ENCODE results near the gene IFNA21.
"Not testable (repeated sequence)": the region's sequence is repeated elsewhere in the genome, so short reads cannot be mapped to it uniquely, and the experiment has no call there.

The IFNA21 gene

DNA sequence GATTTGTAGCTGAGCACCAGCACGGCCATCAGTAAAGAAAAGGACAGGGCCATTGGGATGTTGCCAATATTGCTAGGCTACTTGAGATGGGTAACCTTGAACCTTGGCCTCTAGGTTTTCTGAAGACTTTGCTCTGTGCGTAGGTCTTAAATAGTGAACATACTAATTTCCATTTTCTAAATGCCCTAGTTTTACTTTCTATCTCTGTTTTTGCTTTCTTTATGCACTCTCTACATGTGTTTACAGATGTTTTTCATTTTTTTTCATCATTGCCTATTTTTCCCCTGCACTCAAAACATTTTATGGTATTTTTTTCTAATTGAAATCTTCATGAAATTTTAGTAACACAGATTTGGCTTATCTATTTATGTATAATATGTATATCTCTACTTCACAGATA is at the start of gene IFNA21:
IFNA21 (minus strand) TSS at position 101 of the 400 bp plus-strand sequence; CDS start at position 53, 48 bp downstream.
- not testable (repeated sequence) for DNase-seq

DNA sequence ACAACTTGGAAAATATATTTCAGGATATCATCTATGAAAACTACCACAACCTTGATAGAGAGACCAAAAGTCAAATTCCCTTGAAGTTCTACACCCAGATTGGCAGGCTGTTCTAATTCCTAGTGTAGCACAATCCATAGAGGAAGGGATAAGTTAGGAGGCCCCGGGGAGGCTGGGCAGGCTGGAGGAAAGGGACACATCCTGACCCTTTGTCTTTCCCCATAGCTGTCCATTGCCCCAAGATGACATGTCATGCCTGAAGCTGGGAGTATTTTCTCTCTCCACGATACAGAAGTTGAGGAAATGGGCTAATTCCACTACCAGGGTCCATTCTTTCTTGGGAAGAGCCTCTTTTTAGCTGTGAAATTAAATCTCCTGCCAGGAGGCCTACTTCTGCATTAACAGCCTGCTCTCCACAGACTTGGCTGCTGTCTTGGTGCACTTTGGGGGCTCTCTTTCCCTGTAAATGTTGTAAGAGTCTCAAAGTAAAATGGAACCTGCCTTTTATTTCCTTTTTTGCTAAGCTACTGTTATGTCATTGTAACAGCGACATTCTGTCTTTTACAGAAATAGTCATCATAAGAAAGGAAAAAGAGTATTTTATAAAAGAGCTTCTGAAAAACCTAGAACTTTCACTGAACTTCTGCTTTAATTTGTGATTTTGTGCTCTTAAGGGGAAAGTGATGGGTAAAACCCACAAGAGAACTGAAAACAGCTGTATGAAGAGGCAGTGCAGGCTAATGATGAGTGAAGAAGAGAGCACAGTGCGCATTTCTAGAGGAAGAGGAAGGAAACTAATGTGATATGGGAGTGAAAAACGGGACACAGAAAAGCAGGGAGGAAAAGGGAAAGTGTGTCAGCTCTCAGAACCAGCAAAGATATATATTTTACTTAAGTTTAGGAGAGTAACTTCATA is 47.2 kb upstream of the IFNA21 start:
- DNase-seq, result not testable (repeated sequence)

DNA sequence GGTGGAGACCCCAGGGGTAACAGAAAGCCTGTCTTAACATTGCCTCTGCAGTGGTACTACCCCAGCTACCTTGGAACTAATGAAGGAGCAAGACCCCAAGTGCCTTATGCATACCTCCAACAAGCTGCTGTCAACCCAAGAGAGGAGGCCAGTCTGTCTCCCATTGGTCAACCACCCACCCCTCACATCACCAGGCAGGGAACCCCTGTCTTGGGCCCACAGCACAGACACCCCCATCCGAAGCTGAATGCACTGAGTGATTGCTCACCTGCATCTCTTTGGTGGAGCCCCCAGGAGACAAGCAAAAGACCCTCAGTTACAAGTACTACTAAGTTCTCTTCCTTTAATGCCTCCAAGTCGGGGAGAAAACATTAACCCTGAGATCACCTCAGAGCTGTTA is 45.7 kb upstream of the IFNA21 start:
- DNase-seq, result not testable (repeated sequence)

DNA sequence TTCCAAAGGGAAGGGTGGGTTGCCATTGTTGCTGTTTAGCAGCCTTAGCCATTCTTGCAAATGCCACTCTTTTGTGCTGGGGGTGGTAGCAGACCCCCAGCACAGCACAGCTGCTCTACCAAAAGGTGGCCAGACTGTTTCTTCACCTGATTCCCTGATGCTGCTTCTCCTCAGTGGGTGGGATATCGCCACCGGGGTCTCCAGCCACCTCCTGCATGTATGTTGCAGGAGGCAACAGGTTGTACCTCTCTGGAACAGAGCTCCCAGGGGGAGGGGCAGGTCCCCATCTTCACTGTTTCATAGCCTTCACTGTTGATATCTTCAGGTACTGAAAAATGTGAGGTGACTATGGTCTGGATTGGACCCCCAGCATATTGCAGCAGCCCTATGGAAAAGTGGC is 44.3 kb upstream of the IFNA21 start:
- not testable (repeated sequence) for DNase-seq

DNA sequence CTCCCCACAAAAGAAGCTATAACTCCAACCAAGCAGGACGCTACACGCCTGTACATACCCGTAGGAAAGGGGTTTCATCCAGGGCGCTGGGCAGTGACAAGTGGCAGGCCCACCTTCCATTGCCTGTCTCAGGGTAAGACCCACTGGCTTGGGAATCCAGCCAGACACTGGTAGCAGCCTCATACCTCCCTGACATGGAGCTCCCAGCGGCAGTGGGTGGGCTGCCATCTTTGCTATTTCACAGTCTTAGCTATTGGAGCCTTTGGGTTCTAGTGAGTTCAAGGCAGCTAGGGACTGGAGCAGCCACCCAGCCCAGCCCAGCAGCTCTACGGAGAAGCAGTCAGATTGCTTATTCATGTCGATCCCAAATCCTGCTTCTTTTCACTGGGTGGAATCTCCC is 43.9 kb upstream of the IFNA21 start:
- no peak for DNase-seq

DNA sequence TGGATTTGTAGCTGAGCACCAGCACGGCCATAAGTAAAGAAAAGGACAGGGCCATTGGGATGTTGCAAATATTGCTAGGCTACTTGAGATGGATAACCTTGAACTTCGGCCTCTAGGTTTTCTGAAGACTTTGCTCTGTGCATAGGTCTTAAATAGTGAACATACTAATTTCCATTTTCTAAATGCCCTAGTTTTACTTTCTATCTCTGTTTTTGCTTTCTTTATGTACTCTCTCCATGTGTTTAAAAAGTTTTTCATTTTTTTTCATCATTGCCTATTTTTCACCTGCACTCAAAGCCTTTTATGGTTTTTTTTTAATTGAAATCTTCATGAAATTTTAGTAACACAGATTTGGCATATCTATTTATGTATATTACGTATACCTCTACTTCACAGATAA is 40.6 kb upstream of the IFNA21 start, which contains the start of gene IFNA10:
IFNA10 (minus strand) TSS at position 101 of the 400 bp plus-strand sequence; CDS start at position 55, 46 bp downstream.
- not testable (repeated sequence) for DNase-seq

DNA sequence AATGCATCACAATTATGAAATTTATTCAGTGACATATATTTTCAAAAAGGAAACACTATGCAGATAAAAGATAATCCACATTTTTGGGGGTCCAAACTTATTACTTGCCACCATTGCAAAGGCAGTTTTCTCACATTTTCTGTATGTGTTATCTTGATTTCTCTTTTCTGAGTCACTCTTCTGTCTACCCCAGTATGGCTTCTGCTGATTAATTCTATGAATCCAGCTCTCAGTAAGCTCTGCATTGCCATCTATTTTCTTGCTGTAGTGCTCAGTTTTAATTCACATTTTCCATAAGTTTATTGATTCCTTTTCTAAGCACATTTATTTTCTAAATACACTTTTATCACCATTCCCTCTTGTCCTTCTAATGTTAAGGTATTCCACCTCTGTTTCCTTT is 38.7 kb upstream of the IFNA21 start:
- DNase-seq, result no peak

DNA sequence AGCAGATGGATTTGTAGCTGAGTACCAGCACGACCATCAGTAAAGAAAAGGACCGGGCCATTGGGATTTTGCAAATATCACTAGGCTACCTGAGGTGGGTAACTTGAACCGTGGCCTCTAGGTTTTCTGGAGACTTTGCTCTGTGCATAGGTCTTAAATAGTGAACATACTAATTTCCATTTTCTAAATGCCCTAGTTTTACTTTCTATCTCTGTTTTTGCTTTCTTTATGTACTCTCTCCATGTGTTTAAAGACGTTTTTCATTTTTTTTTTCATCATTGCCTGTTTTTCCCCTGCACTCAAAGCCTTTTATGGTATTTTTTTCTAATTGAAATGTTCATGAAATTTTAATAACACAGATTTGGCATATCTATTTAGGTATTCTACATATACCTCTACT is 35.6 kb upstream of the IFNA21 start, which contains the start of gene IFNA7:
IFNA7 (minus strand) TSS at position 101 of the 400 bp plus-strand sequence; CDS start at position 61, 40 bp downstream.
- not testable (repeated sequence) for DNase-seq

DNA sequence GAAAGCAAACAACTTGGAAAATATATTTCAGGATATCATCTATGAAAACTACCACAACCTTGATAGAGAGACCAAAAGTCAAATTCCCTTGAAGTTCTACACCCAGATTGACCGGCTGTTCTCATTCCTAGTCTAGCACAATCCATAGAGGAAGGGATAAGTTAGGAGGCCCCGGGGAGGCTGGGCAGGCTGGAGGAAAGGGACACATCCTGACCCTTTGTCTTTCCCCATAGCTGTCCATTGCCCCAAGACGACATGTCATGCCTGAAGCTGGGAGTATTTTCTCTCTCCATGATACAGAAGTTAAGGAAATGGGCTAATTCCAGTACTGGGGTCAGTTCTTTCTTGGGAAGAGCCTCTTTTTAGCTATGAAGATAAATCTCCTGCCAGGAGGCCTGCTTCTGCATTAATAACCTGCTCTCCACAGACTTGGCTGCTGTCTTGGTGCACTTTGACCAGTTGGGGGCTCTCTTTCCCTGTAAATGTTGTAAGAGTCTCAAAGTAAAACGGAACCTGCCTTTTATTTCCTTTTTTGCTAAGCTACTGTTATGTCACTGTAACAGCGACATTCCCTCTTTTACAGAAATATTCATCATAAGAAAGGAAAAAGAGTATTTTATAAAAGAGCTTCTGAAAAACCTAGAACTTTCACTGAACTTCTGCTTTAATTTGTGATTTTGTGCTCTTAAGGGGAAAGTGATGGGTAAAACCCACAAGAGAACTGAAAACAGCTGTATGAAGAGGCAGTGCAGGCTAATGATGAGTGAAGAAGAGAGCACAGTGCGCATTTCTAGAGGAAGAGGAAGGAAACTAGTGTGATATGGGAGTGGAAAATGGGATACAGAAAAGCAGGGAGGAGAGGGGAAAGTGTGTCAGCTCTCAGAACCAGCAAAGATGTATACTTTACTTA is 28.7 kb upstream of the IFNA21 start:
- peak; percentile 15 for DNase-seq

DNA sequence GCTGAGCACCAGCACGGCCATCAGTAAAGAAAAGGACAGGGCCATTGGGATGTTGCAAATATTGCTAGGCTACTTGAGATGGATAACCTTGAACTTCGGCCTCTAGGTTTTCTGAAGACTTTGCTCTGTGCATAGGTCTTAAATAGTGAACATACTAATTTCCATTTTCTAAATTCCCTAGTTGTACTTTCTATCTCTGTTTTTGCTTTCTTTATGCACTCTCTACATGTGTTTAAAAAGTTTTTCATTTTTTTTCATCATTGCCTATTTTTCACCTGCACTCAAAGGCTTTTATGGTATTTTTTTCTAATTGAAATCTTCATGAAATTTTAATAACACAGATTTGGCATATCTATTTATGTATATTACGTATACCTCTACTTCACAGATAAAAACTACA is 21.0 kb upstream of the IFNA21 start, which contains the start of gene IFNA4:
IFNA4 (minus strand) TSS at position 101 of the 400 bp plus-strand sequence; CDS start at position 45, 56 bp downstream.
- DNase-seq, result not testable (repeated sequence)

DNA sequence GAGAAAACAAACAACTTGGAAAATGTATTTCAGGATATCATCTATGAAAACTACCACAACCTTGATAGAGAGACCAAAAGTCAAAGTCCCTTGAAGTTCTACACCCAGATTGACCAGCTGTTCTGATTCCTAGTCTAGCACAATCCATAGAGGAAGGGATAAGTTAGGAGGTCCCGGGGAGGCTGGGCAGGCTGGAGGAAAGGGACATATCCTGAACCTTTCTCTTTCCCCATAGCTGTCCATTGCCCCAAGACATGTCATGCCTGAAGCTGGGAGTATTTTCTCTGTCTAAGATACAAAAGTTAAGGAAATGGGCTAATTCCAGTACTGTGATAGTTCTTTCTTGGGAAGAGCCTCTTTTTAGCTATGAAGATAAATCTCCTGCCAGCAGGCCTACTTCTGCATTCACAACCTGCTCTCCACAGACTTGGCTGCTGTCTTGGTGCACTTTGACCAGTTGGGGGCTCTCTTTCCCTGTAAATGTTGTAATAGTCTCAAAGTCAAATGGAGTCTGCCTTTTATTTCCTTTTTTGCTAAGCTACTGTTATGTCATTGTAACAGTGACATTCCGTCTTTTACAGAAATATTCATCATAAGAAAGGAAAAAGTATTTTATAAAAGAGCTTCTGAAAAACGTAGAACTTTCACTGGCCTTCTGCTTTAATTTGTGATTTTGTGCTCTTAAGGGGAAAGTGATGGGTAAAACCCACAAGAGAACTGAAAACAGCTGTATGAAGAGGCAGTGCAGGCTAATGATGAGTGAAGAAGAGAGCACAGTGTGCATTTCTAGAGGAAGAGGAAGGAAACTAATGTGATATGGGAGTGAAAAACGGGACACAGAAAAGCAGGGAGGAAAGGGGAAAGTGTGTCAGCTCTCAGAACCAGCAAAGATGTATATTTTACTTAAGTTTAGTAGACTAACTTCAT is 16.6 kb upstream of the IFNA21 start:
- DNase-seq, result peak; percentile 15

DNA sequence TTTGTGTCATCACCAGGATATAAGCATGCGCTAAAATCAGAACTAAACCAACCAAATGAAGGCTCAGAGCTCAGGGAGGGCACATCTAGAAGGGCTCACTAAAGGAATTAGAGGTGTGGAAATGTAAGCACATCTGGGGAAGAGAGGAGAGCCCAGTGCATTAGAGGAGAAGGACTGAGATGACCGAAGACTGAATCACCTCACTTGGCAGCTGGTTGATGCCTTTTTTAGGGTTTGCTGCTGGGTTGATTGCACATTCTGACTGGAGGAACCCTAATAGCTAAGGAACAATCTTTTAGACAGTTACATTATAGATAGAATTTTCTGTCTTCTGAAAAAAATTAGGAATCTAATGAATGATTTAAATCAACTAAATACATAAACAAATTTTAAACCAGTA is 8.2 kb upstream of the IFNA21 start:
- DNase-seq, result no peak

DNA sequence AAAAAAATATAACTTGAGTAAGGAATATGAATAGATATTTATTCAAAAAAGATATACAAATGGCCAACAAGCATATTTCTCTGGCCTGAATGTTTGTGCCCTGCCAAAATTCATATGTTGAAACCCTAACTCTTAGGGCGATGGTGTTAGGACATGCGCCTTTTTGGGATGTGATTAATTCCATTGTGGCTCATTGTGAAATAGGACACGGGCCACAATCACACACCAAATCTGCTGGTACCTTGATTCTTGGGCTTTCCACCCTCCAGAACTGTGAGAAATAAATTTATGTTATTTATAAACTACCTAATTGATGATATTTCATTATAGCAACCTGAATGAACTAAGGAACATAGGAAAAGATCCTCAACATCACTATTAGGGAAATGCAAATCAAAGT is 5.7 kb upstream of the IFNA21 start:
- DNase-seq, result no peak

DNA sequence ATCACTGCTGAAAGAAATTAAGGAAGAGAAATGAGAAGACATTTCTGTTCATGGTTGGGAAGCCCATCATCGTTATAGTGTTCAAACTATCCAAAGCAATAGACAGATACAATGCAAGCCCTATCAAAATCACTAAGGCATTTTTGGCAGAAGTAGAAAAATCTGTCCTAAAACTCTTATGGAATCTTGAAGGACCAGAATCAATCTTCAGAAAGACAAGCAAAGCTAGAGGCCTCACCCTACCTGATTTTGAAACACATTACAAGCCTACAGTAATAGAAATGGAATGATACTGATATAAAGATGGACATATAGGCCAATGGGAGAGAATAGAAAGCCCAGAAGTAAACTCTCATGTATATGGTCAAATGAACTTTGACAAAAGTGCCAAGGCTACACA is 4.9 kb upstream of the IFNA21 start:
- no peak for DNase-seq

DNA sequence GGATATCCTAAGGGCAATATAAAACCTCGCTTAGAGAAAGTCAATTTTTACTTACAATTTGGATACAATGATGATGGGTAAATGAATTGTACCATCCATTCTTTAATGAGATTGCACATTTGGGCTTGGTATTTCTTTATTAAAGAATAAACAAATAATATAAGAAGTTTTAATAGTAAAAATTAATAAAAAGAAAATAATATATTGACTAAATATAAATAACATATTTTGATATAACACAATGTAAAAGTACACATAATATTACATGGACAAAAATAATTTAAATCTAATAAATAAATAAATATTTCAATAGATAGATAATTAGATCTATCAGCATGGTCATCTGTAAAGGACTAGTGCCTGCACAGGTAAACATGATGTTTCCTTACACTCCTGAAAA is 944 bp downstream of the IFNA21 start:
- no peak for DNase-seq

DNA sequence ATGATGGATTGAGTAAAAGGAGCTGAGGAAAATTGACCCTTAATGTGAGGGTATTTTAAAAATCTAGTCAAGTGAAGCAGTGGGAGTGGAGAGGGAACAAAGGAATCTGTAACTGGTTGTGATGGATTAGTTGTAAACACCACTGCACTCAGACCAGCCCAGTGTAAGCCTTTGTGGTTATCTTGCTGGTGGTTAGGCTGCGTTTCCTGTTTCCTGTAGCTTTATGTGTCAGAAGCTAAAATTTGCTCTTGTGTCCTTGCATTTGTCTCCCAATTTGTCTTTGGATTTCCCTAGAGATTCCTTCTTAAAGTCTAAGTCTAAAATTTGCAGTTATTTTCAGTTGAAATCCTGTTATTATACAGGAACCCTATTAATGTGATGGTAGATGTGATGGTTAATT is 6.3 kb downstream of the IFNA21 start:
- DNase-seq, result peak; percentile 24

DNA sequence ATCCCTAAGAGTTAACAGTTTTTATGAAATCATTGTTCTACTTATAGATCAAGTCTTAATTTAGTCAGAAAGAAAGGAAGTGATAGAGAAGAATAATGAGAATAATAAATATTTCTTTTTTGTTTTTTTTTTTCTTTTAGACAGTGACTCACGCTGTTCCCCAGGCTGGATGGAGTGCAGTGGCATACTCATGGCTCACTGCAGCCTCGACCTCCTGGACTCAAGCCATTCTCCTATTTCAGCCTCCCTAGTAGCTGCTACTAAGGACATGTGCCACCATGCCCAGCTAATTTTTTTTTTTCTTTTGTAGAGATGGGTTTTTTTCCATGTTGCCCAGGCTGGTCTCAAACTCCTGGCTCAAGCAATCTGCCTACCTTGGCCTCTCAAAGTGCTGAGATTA is 11.0 kb downstream of the IFNA21 start:
- no peak for DNase-seq

DNA sequence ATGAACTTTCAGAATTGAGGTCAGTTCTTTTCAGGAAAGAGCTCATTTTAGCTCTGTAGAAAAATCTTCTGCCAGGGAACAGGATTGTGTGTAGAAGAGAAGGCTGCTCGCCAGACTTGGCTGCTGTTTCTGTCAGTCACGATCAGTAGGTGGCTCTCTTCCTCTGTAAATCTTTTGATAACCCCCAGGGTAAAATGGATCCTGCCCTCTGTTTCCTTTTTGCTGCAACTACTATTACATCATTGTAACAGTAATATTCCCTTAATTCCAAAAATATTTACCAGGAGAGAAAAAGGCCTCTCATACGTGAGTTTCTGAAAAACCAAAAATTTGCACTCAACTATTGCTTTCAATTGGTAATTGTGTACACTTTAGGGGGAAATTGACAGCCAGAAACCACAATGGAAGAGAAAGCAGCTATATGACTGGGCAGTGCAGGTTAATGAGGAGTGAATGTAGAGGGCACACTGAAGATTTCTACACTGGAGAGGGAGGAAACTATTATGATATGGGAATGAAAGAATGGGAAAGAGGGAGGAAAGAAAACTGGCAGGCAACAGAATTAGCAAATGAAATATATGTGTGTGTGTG is 12.3 kb downstream of the IFNA21 start:
- DNase-seq, result no peak

DNA sequence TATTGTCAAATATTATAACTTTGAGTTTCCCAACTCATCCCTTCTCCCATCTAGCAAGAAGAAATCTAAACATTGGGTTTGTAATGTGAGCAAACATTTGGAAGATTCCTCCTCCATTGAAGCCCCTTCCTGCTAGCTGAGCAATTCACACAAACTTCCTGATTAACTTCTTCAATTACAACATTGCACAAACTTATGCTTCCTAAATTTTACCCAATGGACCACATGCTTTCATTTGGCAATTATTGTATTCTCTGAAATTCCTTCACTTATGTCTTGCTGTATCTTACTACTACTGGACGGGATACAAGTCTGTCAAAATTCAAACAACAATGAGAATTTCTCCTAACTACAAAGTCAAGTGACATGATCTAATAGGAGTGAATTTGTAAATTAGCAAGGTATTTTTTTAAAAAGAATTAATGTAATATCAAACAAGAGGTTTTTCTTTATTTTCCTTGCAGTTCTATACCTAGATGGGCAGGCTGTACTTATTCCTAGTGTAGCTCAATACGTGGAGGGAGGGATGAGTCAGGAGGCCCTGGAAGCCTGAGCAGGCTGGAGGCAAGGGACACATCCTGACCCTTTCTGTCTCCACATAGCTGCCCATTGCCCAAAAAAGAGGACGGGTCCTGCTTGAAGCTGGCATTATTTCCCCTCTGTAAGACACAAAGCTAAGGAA is 13.0 kb downstream of the IFNA21 start:
- DNase-seq, result no peak

DNA sequence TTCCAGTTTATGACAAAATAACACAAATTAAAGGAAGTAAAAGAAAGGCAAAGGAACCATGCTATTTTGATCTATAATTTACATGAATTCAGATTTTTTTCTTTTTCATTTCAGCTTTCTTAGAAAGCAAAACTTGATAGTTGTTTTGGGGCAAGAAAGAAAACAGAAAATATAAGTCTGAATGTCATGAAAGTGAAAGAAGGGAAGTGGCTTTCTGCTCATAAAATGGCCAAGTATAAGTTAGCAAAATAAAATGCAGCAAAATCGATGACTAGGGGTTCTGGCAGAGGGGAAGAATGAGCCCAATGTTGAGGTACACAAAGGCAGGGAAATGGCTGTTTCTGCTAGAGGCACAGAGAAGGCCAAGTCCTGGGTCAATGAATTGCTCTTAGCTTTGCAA is 21.9 kb downstream of the IFNA21 start:
- DNase-seq, result no peak

DNA sequence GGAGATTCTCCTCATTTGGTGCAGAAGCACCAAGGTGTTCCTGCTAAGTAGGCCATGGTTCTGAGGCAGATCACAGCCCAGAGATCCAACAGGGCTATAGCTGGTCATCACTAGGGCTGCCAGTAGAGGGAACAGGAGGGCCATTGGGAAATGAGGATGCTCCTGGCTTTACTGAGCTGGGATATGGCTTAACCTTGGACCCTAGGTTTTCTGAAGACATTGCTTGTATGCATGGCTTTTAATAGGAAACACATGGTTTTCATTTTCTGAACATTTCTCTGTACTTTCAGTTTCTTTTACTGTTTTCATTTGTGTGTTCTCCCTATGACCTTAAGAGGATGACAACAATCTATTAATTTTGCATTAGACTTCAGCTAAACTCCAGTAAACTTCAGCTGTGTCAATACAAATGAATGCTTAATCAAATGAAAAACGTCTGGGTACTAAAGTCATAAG is 25.0 kb downstream of the IFNA21 start, which contains the start of gene IFNW1:
IFNW1 (minus strand) TSS at position 406 of the 456 bp plus-strand sequence; CDS start at position 144, 262 bp downstream.
- DNase-seq, result no peak
